GM23338 (cell line): Measurements from ENCODE around the gene MTURN. TPM values are rescaled to one million over a fixed set of nuclear protein-coding genes. Genes with fewer than 3 reads are reported as not detected.

Experiments used
- ATAC-seq: fragments of 200-7000 bp; cut with Tn5 transposase; 3 replicates; pipeline ENCODE4 v1.9.1; 2020
- DNase-seq: peaks from one replicate; pipeline ENCODE4 v3.0.0-alpha.2; 2015; ENCODE audit warnings: low spot score
- H2AFZ ChIP-seq: fragments of 200-600 bp; sonication (generic); 2 replicates; pipeline ENCODE4 v1.8.0; 2016; ENCODE audit warnings: antibody characterized with exemption, mild to moderate bottlenecking, moderate library complexity
- H3F3A ChIP-seq: fragments of 200-600 bp; sonication (generic); replicated peaks from 2 replicates; pipeline ENCODE4 v1.8.0; 2017; ENCODE audit warnings: antibody characterized with exemption, mixed run types, low read depth
- H3K27ac ChIP-seq: fragments of 200-600 bp; sonication (generic); 2 replicates; pipeline ENCODE4 v1.6.1; 2016; ENCODE audit warnings: low read depth
- H3K27me3 ChIP-seq: fragments of 200-600 bp; sonication (generic); 2 replicates; pipeline ENCODE4 v1.8.0; 2016; ENCODE audit warnings: mild to moderate bottlenecking, mixed run types, moderate library complexity; ENCODE audit not compliant: insufficient read depth
- H3K36me3 ChIP-seq: fragments of 200-600 bp; sonication (generic); 2 replicates; pipeline ENCODE4 v1.8.0; 2016; ENCODE audit warnings: mild to moderate bottlenecking; ENCODE audit not compliant: insufficient read depth
- H3K4me1 ChIP-seq: fragments of 200-600 bp; sonication (generic); 2 replicates; pipeline ENCODE4 v1.8.0; 2016; ENCODE audit warnings: mild to moderate bottlenecking, moderate library complexity; ENCODE audit not compliant: insufficient read depth
- H3K4me2 ChIP-seq: fragments of 200-600 bp; sonication (generic); 2 replicates; pipeline ENCODE4 v1.7.1; 2017; ENCODE audit warnings: mixed run types
- H3K4me3 ChIP-seq: fragments of 200-600 bp; sonication (generic); 2 replicates; pipeline ENCODE4 v1.6.1; 2016; ENCODE audit warnings: mixed run types
- H3K79me2 ChIP-seq: fragments of 200-600 bp; sonication (generic); replicated peaks from 2 replicates; pipeline ENCODE4 v1.8.0; 2017; ENCODE audit warnings: mild to moderate bottlenecking; ENCODE audit not compliant: insufficient read depth
- H3K9me2 ChIP-seq: fragments of 200-600 bp; sonication (generic); 2 replicates; pipeline ENCODE4 v1.8.0; 2017; ENCODE audit not compliant: insufficient read depth
- H4K20me1 ChIP-seq: fragments of 200-600 bp; sonication (generic); replicated peaks from 2 replicates; pipeline ENCODE4 v1.8.0; 2017; ENCODE audit warnings: mild to moderate bottlenecking; ENCODE audit not compliant: insufficient read depth
- H3K27ac Mint-ChIP-seq: 2 replicates; pipeline ENCODE4 v1.8.0; 2020; ENCODE audit warnings: inconsistent platforms, mild to moderate bottlenecking, moderate library complexity, mixed read lengths
- H3K27me3 Mint-ChIP-seq: 3 replicates; pipeline ENCODE4 v1.8.0; 2022; ENCODE audit warnings: low read depth, mild to moderate bottlenecking, moderate library complexity, mixed read lengths, inconsistent platforms; ENCODE audit not compliant: insufficient read depth, poor library complexity
- H3K36me3 Mint-ChIP-seq: 3 replicates; pipeline ENCODE4 v1.8.0; 2021; ENCODE audit warnings: low read depth, mild to moderate bottlenecking, inconsistent platforms, moderate library complexity, mixed read lengths
- H3K4me1 Mint-ChIP-seq: 3 replicates; pipeline ENCODE4 v1.8.0; 2020; ENCODE audit warnings: mild to moderate bottlenecking, inconsistent platforms, mixed read lengths
- H3K4me3 Mint-ChIP-seq: 3 replicates; pipeline ENCODE4 v1.8.0; 2021; ENCODE audit warnings: moderate library complexity, mild to moderate bottlenecking, inconsistent platforms, mixed read lengths
- H3K9me3 Mint-ChIP-seq: 3 replicates; pipeline ENCODE4 v1.8.0; 2020; ENCODE audit warnings: moderate library complexity, mild to moderate bottlenecking, inconsistent platforms, mixed read lengths
- CREB1 ChIP-seq: fragments of 250-450 bp; sonication (Bioruptor Pico); IDR thresholded peaks from 2 replicates; pipeline ENCODE4 v1.5.0; 2020; ENCODE audit warnings: low read depth, mild to moderate bottlenecking, moderate library complexity
- EZH2 ChIP-seq: fragments of 200-600 bp; sonication (generic); IDR thresholded peaks from one replicate; pipeline ENCODE4 v1.8.0; 2017; ENCODE audit warnings: antibody characterized with exemption, mild to moderate bottlenecking, low read depth; ENCODE audit not compliant: unreplicated experiment
- EZH2phosphoT487 ChIP-seq: fragments of 200-600 bp; sonication (generic); IDR thresholded peaks from one replicate; pipeline ENCODE4 v1.8.1; 2018; ENCODE audit warnings: antibody characterized with exemption; ENCODE audit not compliant: unreplicated experiment
- JUNB ChIP-seq: IDR thresholded peaks from one replicate; pipeline ENCODE4 v1.6.1; 2016; ENCODE audit warnings: antibody characterized with exemption; ENCODE audit not compliant: unreplicated experiment
- NANOG ChIP-seq: IDR thresholded peaks from 2 replicates; pipeline ENCODE4 v1.6.1; 2016; ENCODE audit warnings: antibody characterized with exemption, borderline replicate concordance
- POLR2AphosphoS5 ChIP-seq: IDR thresholded peaks from 2 replicates; pipeline ENCODE4 v1.6.1; 2016; ENCODE audit warnings: antibody characterized with exemption, low read depth
- STAT1 ChIP-seq: IDR thresholded peaks from one replicate; pipeline ENCODE4 v1.6.1; 2016; ENCODE audit warnings: antibody characterized with exemption; ENCODE audit not compliant: unreplicated experiment
- ZNF114 ChIP-seq: fragments of 250-450 bp; sonication (Bioruptor Pico); IDR thresholded peaks from 2 replicates; pipeline ENCODE4 v1.5.0; 2020; ENCODE audit warnings: mild to moderate bottlenecking, moderate library complexity
- ZNF331 ChIP-seq: fragments of 250-450 bp; sonication (Bioruptor Pico); IDR thresholded peaks from 2 replicates; pipeline ENCODE4 v1.5.0; 2020; ENCODE audit warnings: low read depth, mild to moderate bottlenecking, moderate library complexity
- polyA plus RNA-seq: library from polyadenylated mRNA; unstranded; fragments of >200 nt; fragmentation: Nextera tagmentation; extraction: Ambion mirVana; gene quantifications from 2 replicates; pipeline ENCODE4 v1.2.1, GENCODE V29; 2016
- total RNA-seq: library from RNA; depleted of rRNA; stranded (reverse); fragments of >200 nt; shearing (Covaris generic); gene quantifications from 2 replicates; pipeline ENCODE4 v1.2.3, GENCODE V29; 2014
- TF ChIP-seq, protein P1 (sequence below): IDR thresholded peaks from 2 replicates; pipeline ENCODE4 v1.6.1; 2016; ENCODE audit warnings: antibody characterized with exemption
- TF ChIP-seq, protein P2 (sequence below), 2 experiments: fragments of 200-600 bp in 1 of 2; sonication (generic) in 1 of 2; conservative IDR thresholded peaks; 2 replicates each; pipeline versions ENCODE4 v1.5.1 to v1.6.1; 2016 to 2017; ENCODE audit warnings: antibody characterized with exemption in 2 of 2, low read depth in 2 of 2, mild to moderate bottlenecking in 2 of 2, moderate library complexity in 1 of 2
- TF ChIP-seq, protein P3 (sequence below): IDR thresholded peaks from one replicate; pipeline ENCODE4 v1.6.1; 2018; ENCODE audit warnings: antibody characterized with exemption; ENCODE audit not compliant: unreplicated experiment
- TF ChIP-seq, protein P4 (sequence below): fragments of 250-450 bp; sonication (Bioruptor Pico); IDR thresholded peaks from 2 replicates; pipeline ENCODE4 v1.5.0; 2020; ENCODE audit warnings: mild to moderate bottlenecking, moderate library complexity

The MTURN gene
- total and polyA plus RNA-seq, 2 experiments from 2014 or later = 3.1 to 8.7 TPM

DNA sequence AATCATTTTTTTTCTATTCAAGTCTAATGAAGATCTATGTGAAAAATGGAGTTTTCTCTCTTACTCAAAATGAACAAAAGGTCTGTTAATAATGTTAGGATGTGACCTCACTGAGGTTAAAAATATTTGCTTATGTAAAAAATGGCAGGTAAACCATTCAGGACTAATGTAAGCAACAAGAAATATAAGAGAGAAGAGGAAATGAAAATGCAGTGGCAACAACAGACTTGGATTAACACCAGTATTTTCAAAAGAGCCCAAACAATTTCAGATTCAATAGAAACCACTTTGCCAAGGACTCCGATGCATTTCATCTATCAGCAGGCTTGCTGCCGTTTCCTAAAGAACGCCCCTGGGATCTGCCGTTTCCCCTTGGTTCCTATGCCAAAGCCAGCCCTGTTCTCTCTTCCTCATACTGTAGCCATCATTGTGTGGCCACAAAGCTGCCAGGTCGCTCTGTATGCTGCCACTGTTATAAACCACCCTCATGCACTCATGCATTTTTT is 66.4 kb downstream of the MTURN start:
- no peak for TF ChIP-seq EZH2phosphoT487
- no peak for TF ChIP-seq CREB1 (CRISPR knock-in tag)
- no peak for TF ChIP-seq POLR2AphosphoS5
- TF ChIP-seq ZNF114 = no peak
- TF ChIP-seq, protein P1, sequence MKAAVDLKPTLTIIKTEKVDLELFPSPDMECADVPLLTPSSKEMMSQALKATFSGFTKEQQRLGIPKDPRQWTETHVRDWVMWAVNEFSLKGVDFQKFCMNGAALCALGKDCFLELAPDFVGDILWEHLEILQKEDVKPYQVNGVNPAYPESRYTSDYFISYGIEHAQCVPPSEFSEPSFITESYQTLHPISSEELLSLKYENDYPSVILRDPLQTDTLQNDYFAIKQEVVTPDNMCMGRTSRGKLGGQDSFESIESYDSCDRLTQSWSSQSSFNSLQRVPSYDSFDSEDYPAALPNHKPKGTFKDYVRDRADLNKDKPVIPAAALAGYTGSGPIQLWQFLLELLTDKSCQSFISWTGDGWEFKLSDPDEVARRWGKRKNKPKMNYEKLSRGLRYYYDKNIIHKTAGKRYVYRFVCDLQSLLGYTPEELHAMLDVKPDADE = no peak
- TF ChIP-seq EZH2 = no peak
- no peak for TF ChIP-seq JUNB
- TF ChIP-seq, protein P2, sequence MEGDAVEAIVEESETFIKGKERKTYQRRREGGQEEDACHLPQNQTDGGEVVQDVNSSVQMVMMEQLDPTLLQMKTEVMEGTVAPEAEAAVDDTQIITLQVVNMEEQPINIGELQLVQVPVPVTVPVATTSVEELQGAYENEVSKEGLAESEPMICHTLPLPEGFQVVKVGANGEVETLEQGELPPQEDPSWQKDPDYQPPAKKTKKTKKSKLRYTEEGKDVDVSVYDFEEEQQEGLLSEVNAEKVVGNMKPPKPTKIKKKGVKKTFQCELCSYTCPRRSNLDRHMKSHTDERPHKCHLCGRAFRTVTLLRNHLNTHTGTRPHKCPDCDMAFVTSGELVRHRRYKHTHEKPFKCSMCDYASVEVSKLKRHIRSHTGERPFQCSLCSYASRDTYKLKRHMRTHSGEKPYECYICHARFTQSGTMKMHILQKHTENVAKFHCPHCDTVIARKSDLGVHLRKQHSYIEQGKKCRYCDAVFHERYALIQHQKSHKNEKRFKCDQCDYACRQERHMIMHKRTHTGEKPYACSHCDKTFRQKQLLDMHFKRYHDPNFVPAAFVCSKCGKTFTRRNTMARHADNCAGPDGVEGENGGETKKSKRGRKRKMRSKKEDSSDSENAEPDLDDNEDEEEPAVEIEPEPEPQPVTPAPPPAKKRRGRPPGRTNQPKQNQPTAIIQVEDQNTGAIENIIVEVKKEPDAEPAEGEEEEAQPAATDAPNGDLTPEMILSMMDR (conservative IDR thresholded peaks at IDR 0.05; ENCODE audit: low read depth in 2 of 2) = no peak
- no peak for TF ChIP-seq STAT1
- TF ChIP-seq, protein P3, sequence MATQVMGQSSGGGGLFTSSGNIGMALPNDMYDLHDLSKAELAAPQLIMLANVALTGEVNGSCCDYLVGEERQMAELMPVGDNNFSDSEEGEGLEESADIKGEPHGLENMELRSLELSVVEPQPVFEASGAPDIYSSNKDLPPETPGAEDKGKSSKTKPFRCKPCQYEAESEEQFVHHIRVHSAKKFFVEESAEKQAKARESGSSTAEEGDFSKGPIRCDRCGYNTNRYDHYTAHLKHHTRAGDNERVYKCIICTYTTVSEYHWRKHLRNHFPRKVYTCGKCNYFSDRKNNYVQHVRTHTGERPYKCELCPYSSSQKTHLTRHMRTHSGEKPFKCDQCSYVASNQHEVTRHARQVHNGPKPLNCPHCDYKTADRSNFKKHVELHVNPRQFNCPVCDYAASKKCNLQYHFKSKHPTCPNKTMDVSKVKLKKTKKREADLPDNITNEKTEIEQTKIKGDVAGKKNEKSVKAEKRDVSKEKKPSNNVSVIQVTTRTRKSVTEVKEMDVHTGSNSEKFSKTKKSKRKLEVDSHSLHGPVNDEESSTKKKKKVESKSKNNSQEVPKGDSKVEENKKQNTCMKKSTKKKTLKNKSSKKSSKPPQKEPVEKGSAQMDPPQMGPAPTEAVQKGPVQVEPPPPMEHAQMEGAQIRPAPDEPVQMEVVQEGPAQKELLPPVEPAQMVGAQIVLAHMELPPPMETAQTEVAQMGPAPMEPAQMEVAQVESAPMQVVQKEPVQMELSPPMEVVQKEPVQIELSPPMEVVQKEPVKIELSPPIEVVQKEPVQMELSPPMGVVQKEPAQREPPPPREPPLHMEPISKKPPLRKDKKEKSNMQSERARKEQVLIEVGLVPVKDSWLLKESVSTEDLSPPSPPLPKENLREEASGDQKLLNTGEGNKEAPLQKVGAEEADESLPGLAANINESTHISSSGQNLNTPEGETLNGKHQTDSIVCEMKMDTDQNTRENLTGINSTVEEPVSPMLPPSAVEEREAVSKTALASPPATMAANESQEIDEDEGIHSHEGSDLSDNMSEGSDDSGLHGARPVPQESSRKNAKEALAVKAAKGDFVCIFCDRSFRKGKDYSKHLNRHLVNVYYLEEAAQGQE = no peak
- no peak for TF ChIP-seq NANOG
- TF ChIP-seq, protein P4, sequence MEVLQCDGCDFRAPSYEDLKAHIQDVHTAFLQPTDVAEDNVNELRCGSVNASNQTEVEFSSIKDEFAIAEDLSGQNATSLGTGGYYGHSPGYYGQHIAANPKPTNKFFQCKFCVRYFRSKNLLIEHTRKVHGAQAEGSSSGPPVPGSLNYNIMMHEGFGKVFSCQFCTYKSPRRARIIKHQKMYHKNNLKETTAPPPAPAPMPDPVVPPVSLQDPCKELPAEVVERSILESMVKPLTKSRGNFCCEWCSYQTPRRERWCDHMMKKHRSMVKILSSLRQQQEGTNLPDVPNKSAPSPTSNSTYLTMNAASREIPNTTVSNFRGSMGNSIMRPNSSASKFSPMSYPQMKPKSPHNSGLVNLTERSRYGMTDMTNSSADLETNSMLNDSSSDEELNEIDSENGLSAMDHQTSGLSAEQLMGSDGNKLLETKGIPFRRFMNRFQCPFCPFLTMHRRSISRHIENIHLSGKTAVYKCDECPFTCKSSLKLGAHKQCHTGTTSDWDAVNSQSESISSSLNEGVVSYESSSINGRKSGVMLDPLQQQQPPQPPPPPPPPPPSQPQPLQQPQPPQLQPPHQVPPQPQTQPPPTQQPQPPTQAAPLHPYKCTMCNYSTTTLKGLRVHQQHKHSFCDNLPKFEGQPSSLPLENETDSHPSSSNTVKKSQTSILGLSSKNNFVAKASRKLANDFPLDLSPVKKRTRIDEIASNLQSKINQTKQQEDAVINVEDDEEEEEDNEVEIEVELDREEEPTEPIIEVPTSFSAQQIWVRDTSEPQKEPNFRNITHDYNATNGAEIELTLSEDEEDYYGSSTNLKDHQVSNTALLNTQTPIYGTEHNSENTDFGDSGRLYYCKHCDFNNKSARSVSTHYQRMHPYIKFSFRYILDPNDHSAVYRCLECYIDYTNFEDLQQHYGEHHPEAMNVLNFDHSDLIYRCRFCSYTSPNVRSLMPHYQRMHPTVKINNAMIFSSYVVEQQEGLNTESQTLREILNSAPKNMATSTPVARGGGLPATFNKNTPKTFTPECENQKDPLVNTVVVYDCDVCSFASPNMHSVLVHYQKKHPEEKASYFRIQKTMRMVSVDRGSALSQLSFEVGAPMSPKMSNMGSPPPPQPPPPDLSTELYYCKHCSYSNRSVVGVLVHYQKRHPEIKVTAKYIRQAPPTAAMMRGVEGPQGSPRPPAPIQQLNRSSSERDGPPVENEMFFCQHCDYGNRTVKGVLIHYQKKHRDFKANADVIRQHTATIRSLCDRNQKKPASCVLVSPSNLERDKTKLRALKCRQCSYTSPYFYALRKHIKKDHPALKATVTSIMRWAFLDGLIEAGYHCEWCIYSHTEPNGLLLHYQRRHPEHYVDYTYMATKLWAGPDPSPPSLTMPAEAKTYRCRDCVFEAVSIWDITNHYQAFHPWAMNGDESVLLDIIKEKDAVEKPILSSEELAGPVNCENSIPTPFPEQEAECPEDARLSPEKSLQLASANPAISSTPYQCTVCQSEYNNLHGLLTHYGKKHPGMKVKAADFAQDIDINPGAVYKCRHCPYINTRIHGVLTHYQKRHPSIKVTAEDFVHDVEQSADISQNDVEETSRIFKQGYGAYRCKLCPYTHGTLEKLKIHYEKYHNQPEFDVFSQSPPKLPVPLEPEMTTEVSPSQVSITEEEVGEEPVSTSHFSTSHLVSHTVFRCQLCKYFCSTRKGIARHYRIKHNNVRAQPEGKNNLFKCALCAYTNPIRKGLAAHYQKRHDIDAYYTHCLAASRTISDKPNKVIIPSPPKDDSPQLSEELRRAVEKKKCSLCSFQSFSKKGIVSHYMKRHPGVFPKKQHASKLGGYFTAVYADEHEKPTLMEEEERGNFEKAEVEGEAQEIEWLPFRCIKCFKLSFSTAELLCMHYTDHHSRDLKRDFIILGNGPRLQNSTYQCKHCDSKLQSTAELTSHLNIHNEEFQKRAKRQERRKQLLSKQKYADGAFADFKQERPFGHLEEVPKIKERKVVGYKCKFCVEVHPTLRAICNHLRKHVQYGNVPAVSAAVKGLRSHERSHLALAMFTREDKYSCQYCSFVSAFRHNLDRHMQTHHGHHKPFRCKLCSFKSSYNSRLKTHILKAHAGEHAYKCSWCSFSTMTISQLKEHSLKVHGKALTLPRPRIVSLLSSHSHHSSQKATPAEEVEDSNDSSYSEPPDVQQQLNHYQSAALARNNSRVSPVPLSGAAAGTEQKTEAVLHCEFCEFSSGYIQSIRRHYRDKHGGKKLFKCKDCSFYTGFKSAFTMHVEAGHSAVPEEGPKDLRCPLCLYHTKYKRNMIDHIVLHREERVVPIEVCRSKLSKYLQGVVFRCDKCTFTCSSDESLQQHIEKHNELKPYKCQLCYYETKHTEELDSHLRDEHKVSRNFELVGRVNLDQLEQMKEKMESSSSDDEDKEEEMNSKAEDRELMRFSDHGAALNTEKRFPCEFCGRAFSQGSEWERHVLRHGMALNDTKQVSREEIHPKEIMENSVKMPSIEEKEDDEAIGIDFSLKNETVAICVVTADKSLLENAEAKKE (CRISPR knock-in tag) = no peak
- no peak for TF ChIP-seq ZNF331 (CRISPR knock-in tag)
- no peak for ATAC-seq
- Histone ChIP-seq H3K9me2 (0 out of 2 replicates have a peak, but pooled peaks cover 2% of the 10 kb centered on the region), H3F3A (no peaks in the 10 kb centered on the region), H3K27ac (no peak overlapping the region), H2AFZ (no peak overlapping the region), H3K4me1 (no peaks in the 10 kb centered on the region), H3K36me3 (no peaks in the 10 kb centered on the region), H3K27me3 (no peaks in the 10 kb centered on the region), H4K20me1 (no peaks in the 10 kb centered on the region), H3K4me3 (no peak overlapping the region), H3K79me2 (no peaks in the 10 kb centered on the region), H3K4me2 (no peak overlapping the region)
- no peak overlapping the region for H3K4me3 Mint-ChIP-seq
- H3K4me1 Mint-ChIP-seq = no peaks in the 10 kb centered on the region
- peaks cover 26% of the 10 kb centered on the region for H3K9me3 Mint-ChIP-seq
- peaks cover 5% of the 10 kb centered on the region for H3K27me3 Mint-ChIP-seq
- H3K27ac Mint-ChIP-seq = no peak overlapping the region
- H3K36me3 Mint-ChIP-seq = peaks cover 22% of the 10 kb centered on the region
- DNase-seq = no peak
